CD4-positive, alpha-beta T cell (primary cell): ENCODE data around the gene CDC14A. TPM values are rescaled to one million over a fixed set of nuclear protein-coding genes. Genes with fewer than 3 reads are reported as not detected.

Source experiments
- ATAC-seq: fragments of 200-7000 bp; cut with Tn5 transposase; one replicate; pipeline ENCODE4 v1.10.0; 2022; ENCODE audit warnings: mild to moderate bottlenecking; ENCODE audit not compliant: poor library complexity
- CTCF ChIA-PET: fragments of 350-600 bp; sonication (Branson Sonifier 250); formaldehyde crosslinking; loops from one replicate; lab custom pipeline; 2021; ENCODE audit warnings: antibody characterized with exemption, inconsistent platforms; lab: Charles Lee
- POLR2A ChIA-PET: fragments of 350-600 bp; sonication (Branson Sonifier 250); formaldehyde crosslinking; loops from one replicate; lab custom pipeline; 2021; ENCODE audit warnings: antibody characterized with exemption, inconsistent platforms; lab: Charles Lee
- DNase-seq, 14 experiments: peaks; one replicate each; pipeline ENCODE4 v3.0.0-alpha.2; 2013 to 2020; ENCODE audit warnings: mixed read lengths in 2 of 14
- H3K27ac ChIP-seq, 2 donors: one replicate each; pipeline versions ENCODE4 v1.5.1 to v1.7.0; 2013; ENCODE audit warnings: low read length in 2 of 2, low read depth in 1 of 2, mild to moderate bottlenecking in 1 of 2
- H3K27me3 ChIP-seq, 2 experiments: 1 replicate in 1 of 2; 2 replicates in 1 of 2; pipeline versions ENCODE4 v1.6.1 to v1.7.0; 2013; ENCODE audit warnings: low read length in 2 of 2, control low read depth in 1 of 2, mild to moderate bottlenecking in 1 of 2, moderate library complexity in 1 of 2; ENCODE audit not compliant: insufficient read depth in 2 of 2, control insufficient read depth in 1 of 2
- H3K36me3 ChIP-seq: one replicate; pipeline ENCODE4 v1.6.1; 2013; ENCODE audit warnings: low read length, control low read depth; ENCODE audit not compliant: insufficient read depth
- H3K4me1 ChIP-seq: one replicate; pipeline ENCODE4 v1.6.1; 2013; ENCODE audit warnings: low read length, control low read depth; ENCODE audit not compliant: insufficient read depth
- H3K4me3 ChIP-seq: one replicate; pipeline ENCODE4 v1.5.1; 2013; ENCODE audit warnings: mild to moderate bottlenecking, low read length, moderate library complexity
- H3K9me3 ChIP-seq, 2 experiments: 1 replicate in 1 of 2; 2 replicates in 1 of 2; pipeline versions ENCODE4 v1.6.1 to v1.7.0; 2013; ENCODE audit warnings: low read length in 2 of 2, mild to moderate bottlenecking in 2 of 2, control low read depth in 1 of 2, moderate library complexity in 1 of 2; ENCODE audit not compliant: control insufficient read depth in 1 of 2, insufficient read depth in 1 of 2
- H3K27ac Mint-ChIP-seq: one replicate; pipeline ENCODE4 v1.8.0; 2020; ENCODE audit warnings: mixed read lengths
- H3K27me3 Mint-ChIP-seq: one replicate; pipeline ENCODE4 v1.8.0; 2021; ENCODE audit warnings: mixed read lengths
- H3K36me3 Mint-ChIP-seq: one replicate; pipeline ENCODE4 v1.8.0; 2021; ENCODE audit warnings: low read depth, mixed read lengths
- H3K4me1 Mint-ChIP-seq: one replicate; pipeline ENCODE4 v1.8.0; 2021; ENCODE audit warnings: low read depth, mixed read lengths
- H3K4me3 Mint-ChIP-seq: one replicate; pipeline ENCODE4 v1.8.0; 2020; ENCODE audit warnings: mild to moderate bottlenecking, mixed read lengths
- H3K9me3 Mint-ChIP-seq: one replicate; pipeline ENCODE4 v1.8.0; 2020; ENCODE audit warnings: mixed read lengths
- CTCF ChIP-seq: fragments of 200-600 bp; IDR thresholded peaks from one replicate; pipeline ENCODE4 v1.8.0; 2022; ENCODE audit warnings: antibody characterized with exemption, mild to moderate bottlenecking
- intact Hi-C, 2 experiments: fragments of 100-400 bp; cut with DNase I in 1 of 2; cut with micrococcal nuclease in 1 of 2; formaldehyde crosslinking; loops; one replicate each; pipeline versions ENCODE4 v1.15.1 to v1.9.0; 2023 to 2025; cut with DNase I, micrococcal nuclease
- total RNA-seq, 174 experiments: library from RNA in 2 of 174; stranded (reverse) in 2 of 174; gene quantifications; one replicate each; pipeline ENCODE4 v1.2.3 and lab custom pipeline; 2021 to 2026

The CDC14A gene
- total RNA-seq, 2 experiments from 2014 or later: 174 to 182 TPM

- no peak for ATAC-seq
- peaks cover 32% of the 10 kb centered on the region for H3K4me1 ChIP-seq
- CTCF ChIA-PET: no interaction called here
- no peak overlapping the region for H3K4me3 Mint-ChIP-seq
- no peak for TF ChIP-seq CTCF
- H3K4me1 Mint-ChIP-seq: peaks cover 47% of the 10 kb centered on the region
- H3K9me3 ChIP-seq: no peaks in the 10 kb centered on the region
- no peaks in the 10 kb centered on the region for H3K27me3 Mint-ChIP-seq
- no peaks in the 10 kb centered on the region for H3K36me3 ChIP-seq
- H3K27ac Mint-ChIP-seq: no peak overlapping the region
- intact Hi-C loops: no loop called here
- H3K27me3 ChIP-seq: no peaks in the 10 kb centered on the region
- no peaks in the 10 kb centered on the region for H3K9me3 Mint-ChIP-seq
- no peak for DNase-seq
- no peaks in the 10 kb centered on the region for H3K36me3 Mint-ChIP-seq
- POLR2A ChIA-PET: no interaction called here
- no peak overlapping the region for H3K27ac ChIP-seq
- H3K4me3 ChIP-seq: no peak overlapping the region
Measured at GRCh38 chr1:100528871-100529270, 176.6 kb downstream of the CDC14A start.

- Histone ChIP-seq H3K36me3 (no peaks in the 10 kb centered on the region), H3K4me3 (no peak overlapping the region), H3K4me1 (peaks cover 32% of the 10 kb centered on the region), H3K27ac (no peak overlapping the region), H3K9me3 (no peaks in the 10 kb centered on the region), H3K27me3 (no peaks in the 10 kb centered on the region)
- DNase-seq: no peak
- Mint-ChIP-seq H3K9me3 (no peaks in the 10 kb centered on the region), H3K27ac (no peak overlapping the region), H3K36me3 (no peaks in the 10 kb centered on the region), H3K27me3 (peaks cover 6% of the 10 kb centered on the region), H3K4me1 (peaks cover 47% of the 10 kb centered on the region), H3K4me3 (no peak overlapping the region)
- no peak for ATAC-seq
- no peak for TF ChIP-seq CTCF
- POLR2A ChIA-PET: interaction anchor here (0.6 to 1.8 kb wide), 3 partner anchors 9 to 1314 kb away, joined by 3 to 5 read pairs (median 4); no protein-coding TSS in a partner anchor
- intact Hi-C loops: no loop called here
- CTCF ChIA-PET: no interaction called here
Measured at GRCh38 chr1:100530141-100530540, 177.8 kb downstream of the CDC14A start.

GRCh38 chr1:100530880-100531487, 178.7 kb downstream of the CDC14A start:
- no peak overlapping the region for H3K4me3 ChIP-seq
- CTCF ChIA-PET: no interaction called here
- TF ChIP-seq CTCF: no peak
- no peaks in the 10 kb centered on the region for H3K36me3 Mint-ChIP-seq
- POLR2A ChIA-PET: interaction anchor here (0.6 to 1.8 kb wide), 3 partner anchors 10 to 1313 kb away, joined by 3 to 5 read pairs (median 4); no protein-coding TSS in a partner anchor
- peaks cover 47% of the 10 kb centered on the region for H3K4me1 Mint-ChIP-seq
- H3K27me3 ChIP-seq: no peaks in the 10 kb centered on the region
- peak overlapping the region; percentile 25 for H3K27ac Mint-ChIP-seq
- peak in 3 of 14 experiments; percentile 54 to 64 (median 60) for DNase-seq
- H3K4me1 ChIP-seq: peaks cover 32% of the 10 kb centered on the region
- H3K36me3 ChIP-seq: no peaks in the 10 kb centered on the region
- peak overlapping the region; percentile 1 for H3K4me3 Mint-ChIP-seq
- peak; percentile 88 for ATAC-seq
- H3K27me3 Mint-ChIP-seq: peaks cover 13% of the 10 kb centered on the region
- H3K9me3 Mint-ChIP-seq: no peaks in the 10 kb centered on the region
- H3K9me3 ChIP-seq: no peaks in the 10 kb centered on the region
- H3K27ac ChIP-seq: peak overlapping the region in 1 of 2 donors; percentile 2
- intact Hi-C loops: no loop called here
